Stomach smooth muscle (tissue), 2 donors: ENCODE measurements around the gene DNASE1L2.

ENCODE experiments used
- H3K27ac ChIP-seq: one replicate; pipeline ENCODE4 v1.7.0; 2013; ENCODE audit warnings: mild to moderate bottlenecking, low read length, inconsistent platforms
- H3K27me3 ChIP-seq, 2 donors: one replicate each; pipeline ENCODE4 v1.7.0; 2013; ENCODE audit warnings: low read length in 2 of 2; ENCODE audit not compliant: insufficient read depth in 2 of 2, control insufficient read depth in 1 of 2
- H3K36me3 ChIP-seq, 2 donors: one replicate each; pipeline ENCODE4 v1.7.0; 2013; ENCODE audit warnings: low read length in 2 of 2; ENCODE audit not compliant: control insufficient read depth in 2 of 2, insufficient read depth in 2 of 2
- H3K4me1 ChIP-seq: one replicate; pipeline ENCODE4 v1.7.0; 2013; ENCODE audit warnings: low read length; ENCODE audit not compliant: control insufficient read depth, insufficient read depth
- H3K4me3 ChIP-seq, 2 donors: one replicate each; pipeline ENCODE4 v1.7.0; 2013; ENCODE audit warnings: low read length in 2 of 2
- H3K9ac ChIP-seq, 2 donors: one replicate each; pipeline ENCODE4 v1.7.0; 2013; ENCODE audit warnings: low read length in 2 of 2, mild to moderate bottlenecking in 1 of 2
- H3K9me3 ChIP-seq, 2 donors: one replicate each; pipeline ENCODE4 v1.7.0; 2013; ENCODE audit warnings: low read length in 2 of 2; ENCODE audit not compliant: control insufficient read depth in 2 of 2
- donor health status: healthy.
- donor health status: Pancreatic carcinoma.

DNASE1L2 gene

DNA sequence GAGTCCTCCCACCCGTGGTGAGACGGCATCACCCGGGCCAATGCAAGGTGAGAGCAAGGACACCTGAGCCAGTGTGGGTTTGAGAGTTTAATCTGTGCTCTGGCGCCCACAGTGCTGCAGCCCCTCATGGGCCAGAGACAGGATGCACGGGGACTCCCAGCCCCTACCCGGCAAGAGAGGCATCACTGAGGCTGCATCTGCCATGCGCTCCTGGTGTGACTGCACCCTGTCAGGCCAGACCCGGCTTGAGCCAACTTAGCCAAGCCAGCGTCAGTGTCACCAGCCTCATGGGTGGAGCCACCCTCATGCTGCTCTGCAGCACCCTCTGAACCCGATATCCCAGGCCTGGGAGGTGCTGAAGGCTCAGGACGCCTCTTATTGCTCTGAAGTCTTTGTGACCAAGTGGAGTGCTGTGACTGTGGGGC is 24.3 kb upstream of the DNASE1L2 start:
- H3K36me3 ChIP-seq, result peaks cover 12 to 15% of the 10 kb centered on the region in 2 donors
- no peaks in the 10 kb centered on the region for H3K9me3 ChIP-seq
- H3K4me1 ChIP-seq, result peaks cover 31% of the 10 kb centered on the region
- no peak overlapping the region for H3K4me3 ChIP-seq
- H3K9ac ChIP-seq, result no peak overlapping the region
- no peak overlapping the region for H3K27ac ChIP-seq
- H3K27me3 ChIP-seq, result no peaks in the 10 kb centered on the region

DNA sequence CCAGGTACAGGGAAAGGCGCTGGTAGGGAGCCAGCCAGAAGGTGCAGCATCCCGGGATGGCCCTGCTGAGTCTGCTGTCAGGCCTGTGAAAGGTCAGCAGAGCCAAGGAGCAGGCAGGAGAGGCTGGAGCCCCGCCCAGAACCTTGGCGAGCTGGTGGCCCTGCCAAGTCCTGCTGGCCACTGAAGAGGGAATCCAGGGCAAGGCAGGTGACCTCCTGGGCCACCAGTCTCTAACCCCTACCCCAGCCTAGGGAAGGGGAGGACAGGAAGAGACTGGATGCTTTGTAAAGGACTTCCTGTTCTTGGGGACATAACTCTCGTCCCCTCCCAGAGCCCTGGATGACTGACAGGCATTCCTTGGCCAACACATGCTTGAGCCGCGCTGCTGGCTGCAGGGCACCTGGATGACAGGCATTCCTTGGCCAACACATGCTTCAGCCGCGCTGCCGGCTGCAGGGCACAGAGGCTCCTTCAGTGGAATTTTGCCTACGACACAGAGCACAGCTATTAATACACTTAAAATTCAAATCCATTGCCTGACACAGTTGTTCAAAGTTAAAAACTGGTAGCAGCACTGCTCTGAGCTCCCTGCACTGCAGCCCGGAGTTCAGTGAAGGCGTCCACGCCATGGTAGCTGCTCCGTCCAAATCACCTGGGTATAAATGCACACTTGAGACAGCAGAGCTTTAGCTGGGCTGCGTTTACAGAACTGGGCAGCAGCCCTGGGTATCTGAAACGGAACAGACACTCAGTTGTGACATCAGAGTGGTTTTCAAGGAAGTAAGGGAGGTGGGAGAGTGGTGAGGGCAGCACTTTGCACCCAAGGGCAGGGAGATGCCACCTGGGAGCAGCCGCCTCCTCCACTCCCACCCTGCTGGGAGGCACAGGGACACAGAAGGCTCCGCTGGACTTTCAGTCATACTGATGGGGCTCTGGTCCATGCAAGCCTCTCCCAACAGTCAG is 23.6 kb upstream of the DNASE1L2 start:
- Histone ChIP-seq H3K4me3 (peak overlapping the region; percentile 31 to 66), H3K4me1 (peaks cover 29% of the 10 kb centered on the region), H3K27me3 (no peaks in the 10 kb centered on the region), H3K9ac (peak overlapping the region; percentile 42 to 60), H3K27ac (no peak overlapping the region), H3K9me3 (no peaks in the 10 kb centered on the region), H3K36me3 (peaks cover 6 to 11% of the 10 kb centered on the region in 2 donors)

DNA sequence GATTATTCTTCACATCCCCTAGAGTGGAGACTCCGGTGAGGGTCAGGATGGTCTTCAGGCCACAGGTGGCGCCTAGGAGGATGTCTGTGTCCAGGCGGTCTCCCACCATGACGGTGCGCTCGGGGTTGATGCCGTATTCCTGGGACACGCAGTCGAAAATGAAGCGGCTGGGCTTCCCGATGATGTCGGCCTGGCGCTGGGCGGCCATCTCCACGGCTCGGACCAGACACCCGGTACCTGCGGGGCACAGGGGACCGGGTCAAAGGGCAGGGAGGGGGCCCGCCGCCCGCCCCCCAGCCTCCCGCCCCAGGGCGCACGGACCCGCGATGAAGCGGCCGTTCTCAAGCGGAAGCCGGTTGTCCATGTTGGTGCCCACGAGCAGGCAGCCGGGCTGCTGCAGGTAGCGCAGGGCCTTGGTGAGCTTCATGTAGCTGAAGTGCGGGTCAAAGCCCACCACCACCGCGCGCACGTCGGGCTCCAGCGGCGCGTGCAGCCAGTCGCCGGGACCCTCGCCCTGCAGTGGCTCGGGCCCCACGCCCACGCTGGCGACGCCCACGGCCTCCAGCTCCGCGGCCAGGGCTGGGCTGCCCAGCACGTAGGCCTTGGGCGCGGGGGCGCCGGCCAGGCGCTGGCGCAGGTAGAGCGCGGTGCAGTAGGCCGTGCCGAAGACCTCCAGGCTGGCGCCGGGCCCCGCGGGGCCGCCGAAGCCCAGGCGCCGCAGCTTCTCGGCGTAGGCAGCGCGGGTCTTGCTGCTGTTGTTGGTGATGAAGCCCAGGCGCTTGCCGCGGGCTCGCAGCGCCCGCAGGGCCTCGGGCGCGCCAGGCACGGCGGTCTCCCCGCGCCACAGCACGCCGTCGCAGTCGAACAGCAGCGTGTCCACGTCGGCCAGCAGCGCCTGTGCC is 22.2 kb upstream of the DNASE1L2 start:
- H3K4me3 ChIP-seq, result peak overlapping the region; percentile 69 to 80
- H3K4me1 ChIP-seq, result peaks cover 29% of the 10 kb centered on the region
- no peaks in the 10 kb centered on the region for H3K27me3 ChIP-seq
- H3K27ac ChIP-seq, result peak overlapping the region; percentile 24
- H3K9me3 ChIP-seq, result no peaks in the 10 kb centered on the region
- H3K9ac ChIP-seq, result peak overlapping the region; percentile 68 to 70
- H3K36me3 ChIP-seq, result peaks cover 0 to 4% of the 10 kb centered on the region in 2 donors

DNA sequence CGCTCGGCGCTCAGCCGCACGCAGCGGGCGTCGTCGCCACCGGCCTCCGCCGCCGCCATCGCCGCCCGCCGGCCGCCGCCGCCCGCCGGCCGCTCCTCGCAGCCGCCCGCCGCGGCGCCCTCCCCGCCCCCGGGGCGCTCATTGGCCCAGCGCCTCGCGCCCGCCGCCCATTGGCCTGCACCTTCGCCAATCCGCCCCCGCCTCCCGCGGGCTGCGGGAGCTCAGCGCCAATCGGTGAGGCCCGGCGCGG is 21.6 kb upstream of the DNASE1L2 start, which contains the start of gene PGP:
TSS of gene PGP (minus strand) at position 122 of the 250 bp plus-strand sequence. CDS start at position 59, 63 bp downstream.
- Histone ChIP-seq H3K4me3 (peak within 1 kb of the TSS; percentile 77 to 81), H3K36me3 (peaks cover 0 to 3% of the 10 kb centered on the region in 2 donors), H3K4me1 (peaks cover 29% of the 10 kb centered on the region), H3K27ac (peak within 1 kb of the TSS; percentile 88), H3K9ac (peak within 1 kb of the TSS; percentile 74 to 80), H3K9me3 (no peaks in the 10 kb centered on the region), H3K27me3 (no peaks in the 10 kb centered on the region)

DNA sequence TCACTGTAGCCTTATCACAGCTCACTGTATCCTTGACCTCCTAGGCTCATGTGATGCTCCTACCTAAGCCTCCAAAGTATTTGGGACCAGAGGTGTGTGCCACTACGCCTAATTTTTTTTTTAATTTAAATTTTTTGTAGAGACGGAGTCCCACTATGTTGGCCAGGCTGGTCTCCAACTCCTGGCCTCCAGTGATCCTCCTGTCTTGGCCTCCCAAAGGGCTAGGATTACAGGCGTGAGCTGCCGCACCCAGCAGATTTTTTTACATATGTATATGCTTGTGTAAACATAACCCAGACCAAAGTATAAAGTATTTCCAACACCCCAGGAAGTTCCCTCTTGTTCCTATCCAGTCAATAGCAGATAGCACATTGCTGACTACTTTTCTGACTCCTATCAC is 19.9 kb upstream of the DNASE1L2 start:
- Histone ChIP-seq H3K27me3 (no peaks in the 10 kb centered on the region), H3K4me3 (no peak overlapping the region), H3K36me3 (peaks cover 0 to 3% of the 10 kb centered on the region in 2 donors), H3K9ac (no peak overlapping the region), H3K27ac (no peak overlapping the region), H3K9me3 (no peaks in the 10 kb centered on the region), H3K4me1 (peaks cover 25% of the 10 kb centered on the region)

DNA sequence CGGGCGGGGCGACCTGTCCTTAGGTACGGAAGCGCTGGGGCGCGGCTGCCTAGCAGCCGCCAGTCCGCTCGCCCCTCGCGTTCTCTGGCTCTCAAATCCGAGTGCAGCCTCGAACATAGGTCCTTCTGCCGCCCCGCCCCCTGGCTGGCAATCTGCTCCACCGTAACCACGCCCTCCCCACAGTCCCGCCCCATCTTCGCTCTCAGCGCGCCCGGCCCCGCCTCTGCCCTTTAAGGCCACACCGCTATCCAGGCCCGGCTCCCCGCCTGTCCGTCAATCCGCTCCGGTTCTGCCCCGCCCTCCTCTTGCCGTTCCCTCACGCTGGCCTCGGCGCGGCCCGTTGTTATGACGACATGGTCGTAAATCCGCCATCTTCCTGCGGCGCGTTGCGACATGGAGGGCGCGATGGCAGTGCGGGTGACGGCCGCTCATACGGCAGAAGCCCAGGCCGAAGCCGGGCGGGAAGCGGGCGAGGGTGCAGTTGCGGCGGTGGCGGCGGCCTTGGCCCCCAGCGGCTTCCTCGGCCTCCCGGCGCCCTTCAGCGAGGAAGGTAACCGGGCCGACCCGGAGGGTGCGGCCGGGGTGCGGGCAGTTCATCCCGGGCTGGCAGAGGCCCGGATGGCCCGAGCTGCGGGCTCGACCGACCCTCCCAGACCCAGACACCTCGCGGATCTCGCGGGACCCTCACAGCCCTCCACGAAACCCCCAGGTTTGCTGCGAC is 12.9 kb upstream of the DNASE1L2 start, which contains the start of gene E4F1:
TSS of gene E4F1 (plus strand) at position 371 of the 721 bp plus-strand sequence. CDS start at position 394, 23 bp downstream.
- H3K9me3 ChIP-seq, result no peaks in the 10 kb centered on the region
- peaks cover 23% of the 10 kb centered on the region for H3K4me1 ChIP-seq
- H3K36me3 ChIP-seq, result peaks cover 4 to 5% of the 10 kb centered on the region in 2 donors
- H3K4me3 ChIP-seq, result peak within 1 kb of the TSS; percentile 85 to 88
- H3K27me3 ChIP-seq, result no peaks in the 10 kb centered on the region
- peak within 1 kb of the TSS; percentile 83 to 87 for H3K9ac ChIP-seq
- H3K27ac ChIP-seq, result peak within 1 kb of the TSS; percentile 55

DNA sequence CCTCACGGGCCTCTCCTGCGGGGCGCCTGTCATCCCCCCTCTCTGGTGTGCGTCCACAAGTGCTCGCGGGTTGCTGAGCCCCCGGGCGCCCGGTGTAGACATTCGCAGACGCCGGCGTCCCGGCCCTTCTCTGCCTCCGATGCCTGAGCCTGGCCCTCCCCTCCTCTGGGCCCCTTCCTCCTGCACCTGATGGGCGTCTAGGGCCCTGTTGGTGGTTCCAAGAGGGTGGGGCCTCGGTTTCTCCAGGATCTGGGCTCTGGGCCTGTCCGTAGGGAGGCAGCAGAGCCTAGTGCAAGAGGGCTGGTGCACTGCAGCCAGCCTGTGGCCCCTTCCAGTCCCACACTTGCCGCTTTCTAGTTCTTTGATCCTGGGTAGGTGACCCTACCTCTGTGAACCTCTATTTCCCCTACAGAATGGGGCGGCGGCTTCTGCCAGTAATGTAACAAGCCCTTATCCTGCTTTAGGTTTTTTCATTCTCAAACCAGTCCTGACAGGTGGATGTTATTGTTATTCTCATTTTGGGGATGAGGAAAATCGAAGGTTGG is 12.2 kb upstream of the DNASE1L2 start:
- H3K27ac ChIP-seq, result peak overlapping the region; percentile 55
- H3K4me1 ChIP-seq, result peaks cover 24% of the 10 kb centered on the region
- H3K36me3 ChIP-seq, result peaks cover 9 to 10% of the 10 kb centered on the region in 2 donors
- no peaks in the 10 kb centered on the region for H3K9me3 ChIP-seq
- H3K9ac ChIP-seq, result peak overlapping the region; percentile 83 to 87
- H3K4me3 ChIP-seq, result peak overlapping the region; percentile 85 to 88
- no peaks in the 10 kb centered on the region for H3K27me3 ChIP-seq

DNA sequence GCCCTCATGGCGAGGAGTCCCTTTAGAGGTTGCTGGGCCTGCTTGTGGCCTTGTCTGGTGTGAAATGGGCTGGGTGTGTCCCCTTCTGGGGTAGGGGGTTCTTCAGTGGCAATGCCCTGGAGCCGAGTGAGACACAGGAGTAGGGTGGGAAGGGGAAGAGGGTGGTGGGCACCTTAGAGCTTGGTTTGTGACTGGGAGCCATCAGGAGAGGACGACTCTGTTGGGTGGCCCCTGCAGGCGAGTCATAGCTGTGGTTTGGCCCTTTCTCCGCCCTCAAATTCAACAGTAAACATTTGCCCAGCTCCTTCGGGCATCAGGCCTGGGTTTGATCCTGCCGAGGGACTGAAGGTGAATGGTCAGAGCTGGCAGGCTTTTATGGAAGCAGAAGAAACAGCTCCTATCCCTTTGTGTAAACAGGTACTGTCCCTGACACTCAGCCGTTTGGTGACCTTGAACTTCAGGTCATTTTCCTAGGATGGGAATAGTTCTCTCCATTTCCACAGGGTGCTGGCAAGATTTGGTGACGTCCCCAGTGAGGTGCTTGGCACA is 9.9 kb upstream of the DNASE1L2 start:
- H3K27ac ChIP-seq, result no peak overlapping the region
- peaks cover 25% of the 10 kb centered on the region for H3K4me1 ChIP-seq
- H3K36me3 ChIP-seq, result peaks cover 21 to 23% of the 10 kb centered on the region in 2 donors
- no peak overlapping the region for H3K9ac ChIP-seq
- H3K27me3 ChIP-seq, result no peaks in the 10 kb centered on the region
- H3K4me3 ChIP-seq, result no peak overlapping the region
- H3K9me3 ChIP-seq, result no peaks in the 10 kb centered on the region

DNA sequence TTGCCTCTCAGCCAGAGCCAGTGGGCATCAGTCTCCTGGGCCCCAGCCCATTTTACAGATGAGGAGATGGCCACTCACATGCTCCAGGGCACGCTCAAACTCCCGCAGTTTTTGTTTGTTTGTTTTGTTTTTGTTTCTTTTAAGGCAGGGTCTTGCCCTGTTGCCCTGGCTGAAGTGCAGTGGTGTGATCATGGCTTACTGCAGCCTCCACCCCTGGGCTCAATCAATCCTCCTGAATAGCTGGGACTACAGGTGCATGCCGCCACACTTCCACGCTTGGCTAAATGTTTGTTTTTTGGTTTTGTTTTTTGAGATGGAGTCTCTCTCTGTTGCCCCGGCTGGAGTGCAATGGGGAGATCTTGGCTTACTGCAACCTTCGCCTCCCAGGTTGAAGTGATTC is 9.3 kb upstream of the DNASE1L2 start:
- Histone ChIP-seq H3K36me3 (peaks cover 27 to 29% of the 10 kb centered on the region in 2 donors), H3K9ac (no peak overlapping the region), H3K4me1 (peaks cover 25% of the 10 kb centered on the region), H3K9me3 (no peaks in the 10 kb centered on the region), H3K27ac (no peak overlapping the region), H3K4me3 (no peak overlapping the region), H3K27me3 (peaks cover 0 to 2% of the 10 kb centered on the region in 2 donors)
